GM12878 (cell line): ENCODE data around the gene YAP1. TPM values are rescaled to one million over a fixed set of nuclear protein-coding genes. Genes with fewer than 3 reads are reported as not detected.

Experiments used
- ATF3 ChIP-seq: IDR thresholded peaks from 2 replicates; pipeline ENCODE4 v1.6.1; 2011; ENCODE audit warnings: low read depth, mild to moderate bottlenecking, low read length, moderate library complexity, borderline replicate concordance; ENCODE audit errors: extremely low read depth
- E4F1 ChIP-seq: fragments of 450-650 bp; IDR thresholded peaks from 2 replicates; pipeline ENCODE4 v1.6.1; 2018; ENCODE audit warnings: borderline replicate concordance, mild to moderate bottlenecking; ENCODE audit not compliant: partially characterized antibody
- MEF2B ChIP-seq: fragments of 450-650 bp; IDR thresholded peaks from 2 replicates; pipeline ENCODE4 v1.6.1; 2018; ENCODE audit warnings: mild to moderate bottlenecking, moderate library complexity; ENCODE audit not compliant: partially characterized antibody, poor library complexity, severe bottlenecking
- MYC ChIP-seq: IDR thresholded peaks from 2 replicates; pipeline ENCODE4 v1.6.1; 2011; ENCODE audit warnings: mild to moderate bottlenecking, low read length, moderate library complexity, inconsistent platforms; ENCODE audit not compliant: insufficient read depth, insufficient replicate concordance, insufficient read length, severe bottlenecking
- PRDM15 ChIP-seq: fragments of 450-650 bp; formaldehyde crosslinking; IDR thresholded peaks from 2 replicates; pipeline ENCODE4 v1.4.0; 2020; ENCODE audit warnings: mild to moderate bottlenecking, moderate library complexity
- polyA plus RNA-seq, 11 experiments: library from polyadenylated mRNA; depleted of rRNA in 4 of 11; unstranded in 6 of 11; stranded (reverse) in 5 of 11; fragments of >200 nt; fragmentation: Nextera tagmentation in 4 of 11; fragmentation: Illumina TruSeq in 1 of 11; extraction: Ambion mirVana in 4 of 11; extraction: Trizol in 1 of 11; gene quantifications; 1 replicate in 1 of 11; 2 replicates in 10 of 11; pipeline versions ENCODE4 v1.2.1 to v1.2.3, GENCODE V29; 2011 to 2016; ENCODE audit warnings: inconsistent platforms in 2 of 11, missing spikeins in 2 of 11, low read depth in 1 of 11
- total RNA-seq, 4 experiments: library from RNA; depleted of rRNA in 3 of 4; stranded (reverse); fragments of >200 nt in 3 of 4; fragmentation: Illumina TruSeq in 1 of 4; extraction: Trizol in 1 of 4; gene quantifications; 2 replicates each; pipeline versions ENCODE4 v1.2.1 to v1.2.3, GENCODE V29; 2013 to 2021
- TF ChIP-seq, protein P1 (sequence below): IDR thresholded peaks from 2 replicates; pipeline ENCODE4 v1.6.1; 2012; ENCODE audit warnings: low read depth, low read length, improper control_type of control experiment
- TF ChIP-seq, protein P2 (sequence below): fragments of 450-650 bp; IDR thresholded peaks from 2 replicates; pipeline ENCODE4 v1.6.1; 2017; ENCODE audit warnings: low read depth, mild to moderate bottlenecking, moderate library complexity
- TF ChIP-seq, protein P3 (sequence below): fragments of 150-350 bp; IDR thresholded peaks from 2 replicates; pipeline ENCODE4 v1.6.1; 2016; ENCODE audit warnings: low read depth, low read length
- TF ChIP-seq, protein P4 (sequence below): fragments of 450-650 bp; conservative IDR thresholded peaks from 2 replicates; pipeline ENCODE4 v1.6.1; 2017; ENCODE audit warnings: mild to moderate bottlenecking, moderate library complexity

YAP1 gene
- total and polyA plus RNA-seq, 10 of the 15 experiments (the other 5 are each of a cell fraction or from before 2014, with no cell fraction given): 0.03 to 0.33 (median 0.10) TPM; not detected in 6

DNA sequence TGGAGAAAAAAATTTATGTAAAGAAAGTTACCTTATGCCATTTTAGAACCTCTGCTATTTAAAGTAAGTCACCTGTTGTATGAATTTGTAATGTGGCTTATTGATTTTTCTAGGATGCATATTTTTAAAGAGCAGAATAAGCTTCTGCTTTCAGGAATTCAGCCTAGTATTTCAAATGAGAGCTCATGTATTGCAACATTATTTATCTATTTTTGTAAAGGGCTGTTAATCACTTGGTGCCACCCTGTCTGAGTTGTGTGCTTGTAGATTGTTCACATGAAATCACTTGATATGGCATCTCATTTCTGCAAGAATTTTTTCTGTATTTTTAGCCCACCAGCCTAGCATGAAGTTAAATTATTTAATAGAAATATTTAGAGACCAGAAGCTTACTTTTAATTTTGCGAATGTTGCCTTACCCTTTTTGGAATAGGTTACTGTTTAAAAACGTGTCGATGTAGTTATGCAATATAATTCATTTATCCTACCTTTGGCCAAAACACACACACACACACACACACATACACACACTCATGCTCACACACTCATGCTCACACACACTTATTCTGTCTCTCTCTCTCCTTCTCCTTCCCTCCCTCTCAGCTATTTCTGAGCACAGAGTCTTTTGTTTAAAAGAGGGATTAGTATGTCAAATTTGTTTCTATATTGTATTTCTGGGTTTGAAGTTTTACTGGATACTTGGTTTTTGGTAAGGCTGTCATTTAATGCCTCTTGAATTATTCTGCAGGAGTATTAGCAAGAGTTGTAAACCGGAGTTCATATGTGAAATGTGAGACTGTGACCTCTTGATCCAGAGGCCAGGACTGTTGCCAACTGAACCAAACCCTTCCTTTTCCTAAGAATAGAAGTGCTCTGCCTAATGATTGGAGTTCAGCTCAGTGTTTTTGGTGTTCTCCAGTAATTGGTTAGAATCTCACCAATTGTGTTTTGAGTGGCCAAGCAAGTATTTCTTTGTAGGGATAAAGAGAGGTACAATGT lies 34.4 kb downstream of the YAP1 start (continued):
- TF ChIP-seq MEF2B (no peak), PRDM15 (CRISPR knock-in tag) (no peak), ATF3 (no peak), MYC (no peak), E4F1 (no peak)
- TF ChIP-seq, protein P1, sequence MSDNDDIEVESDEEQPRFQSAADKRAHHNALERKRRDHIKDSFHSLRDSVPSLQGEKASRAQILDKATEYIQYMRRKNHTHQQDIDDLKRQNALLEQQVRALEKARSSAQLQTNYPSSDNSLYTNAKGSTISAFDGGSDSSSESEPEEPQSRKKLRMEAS: no peak
- TF ChIP-seq, protein P2, sequence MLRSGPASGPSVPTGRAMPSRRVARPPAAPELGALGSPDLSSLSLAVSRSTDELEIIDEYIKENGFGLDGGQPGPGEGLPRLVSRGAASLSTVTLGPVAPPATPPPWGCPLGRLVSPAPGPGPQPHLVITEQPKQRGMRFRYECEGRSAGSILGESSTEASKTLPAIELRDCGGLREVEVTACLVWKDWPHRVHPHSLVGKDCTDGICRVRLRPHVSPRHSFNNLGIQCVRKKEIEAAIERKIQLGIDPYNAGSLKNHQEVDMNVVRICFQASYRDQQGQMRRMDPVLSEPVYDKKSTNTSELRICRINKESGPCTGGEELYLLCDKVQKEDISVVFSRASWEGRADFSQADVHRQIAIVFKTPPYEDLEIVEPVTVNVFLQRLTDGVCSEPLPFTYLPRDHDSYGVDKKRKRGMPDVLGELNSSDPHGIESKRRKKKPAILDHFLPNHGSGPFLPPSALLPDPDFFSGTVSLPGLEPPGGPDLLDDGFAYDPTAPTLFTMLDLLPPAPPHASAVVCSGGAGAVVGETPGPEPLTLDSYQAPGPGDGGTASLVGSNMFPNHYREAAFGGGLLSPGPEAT: no peak
- TF ChIP-seq, protein P3, sequence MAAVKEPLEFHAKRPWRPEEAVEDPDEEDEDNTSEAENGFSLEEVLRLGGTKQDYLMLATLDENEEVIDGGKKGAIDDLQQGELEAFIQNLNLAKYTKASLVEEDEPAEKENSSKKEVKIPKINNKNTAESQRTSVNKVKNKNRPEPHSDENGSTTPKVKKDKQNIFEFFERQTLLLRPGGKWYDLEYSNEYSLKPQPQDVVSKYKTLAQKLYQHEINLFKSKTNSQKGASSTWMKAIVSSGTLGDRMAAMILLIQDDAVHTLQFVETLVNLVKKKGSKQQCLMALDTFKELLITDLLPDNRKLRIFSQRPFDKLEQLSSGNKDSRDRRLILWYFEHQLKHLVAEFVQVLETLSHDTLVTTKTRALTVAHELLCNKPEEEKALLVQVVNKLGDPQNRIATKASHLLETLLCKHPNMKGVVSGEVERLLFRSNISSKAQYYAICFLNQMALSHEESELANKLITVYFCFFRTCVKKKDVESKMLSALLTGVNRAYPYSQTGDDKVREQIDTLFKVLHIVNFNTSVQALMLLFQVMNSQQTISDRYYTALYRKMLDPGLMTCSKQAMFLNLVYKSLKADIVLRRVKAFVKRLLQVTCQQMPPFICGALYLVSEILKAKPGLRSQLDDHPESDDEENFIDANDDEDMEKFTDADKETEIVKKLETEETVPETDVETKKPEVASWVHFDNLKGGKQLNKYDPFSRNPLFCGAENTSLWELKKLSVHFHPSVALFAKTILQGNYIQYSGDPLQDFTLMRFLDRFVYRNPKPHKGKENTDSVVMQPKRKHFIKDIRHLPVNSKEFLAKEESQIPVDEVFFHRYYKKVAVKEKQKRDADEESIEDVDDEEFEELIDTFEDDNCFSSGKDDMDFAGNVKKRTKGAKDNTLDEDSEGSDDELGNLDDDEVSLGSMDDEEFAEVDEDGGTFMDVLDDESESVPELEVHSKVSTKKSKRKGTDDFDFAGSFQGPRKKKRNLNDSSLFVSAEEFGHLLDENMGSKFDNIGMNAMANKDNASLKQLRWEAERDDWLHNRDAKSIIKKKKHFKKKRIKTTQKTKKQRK: no peak
- TF ChIP-seq, protein P4, sequence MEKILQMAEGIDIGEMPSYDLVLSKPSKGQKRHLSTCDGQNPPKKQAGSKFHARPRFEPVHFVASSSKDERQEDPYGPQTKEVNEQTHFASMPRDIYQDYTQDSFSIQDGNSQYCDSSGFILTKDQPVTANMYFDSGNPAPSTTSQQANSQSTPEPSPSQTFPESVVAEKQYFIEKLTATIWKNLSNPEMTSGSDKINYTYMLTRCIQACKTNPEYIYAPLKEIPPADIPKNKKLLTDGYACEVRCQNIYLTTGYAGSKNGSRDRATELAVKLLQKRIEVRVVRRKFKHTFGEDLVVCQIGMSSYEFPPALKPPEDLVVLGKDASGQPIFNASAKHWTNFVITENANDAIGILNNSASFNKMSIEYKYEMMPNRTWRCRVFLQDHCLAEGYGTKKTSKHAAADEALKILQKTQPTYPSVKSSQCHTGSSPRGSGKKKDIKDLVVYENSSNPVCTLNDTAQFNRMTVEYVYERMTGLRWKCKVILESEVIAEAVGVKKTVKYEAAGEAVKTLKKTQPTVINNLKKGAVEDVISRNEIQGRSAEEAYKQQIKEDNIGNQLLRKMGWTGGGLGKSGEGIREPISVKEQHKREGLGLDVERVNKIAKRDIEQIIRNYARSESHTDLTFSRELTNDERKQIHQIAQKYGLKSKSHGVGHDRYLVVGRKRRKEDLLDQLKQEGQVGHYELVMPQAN: no peak
